ENCODE data around the gene CDRT15L2.

DNA sequence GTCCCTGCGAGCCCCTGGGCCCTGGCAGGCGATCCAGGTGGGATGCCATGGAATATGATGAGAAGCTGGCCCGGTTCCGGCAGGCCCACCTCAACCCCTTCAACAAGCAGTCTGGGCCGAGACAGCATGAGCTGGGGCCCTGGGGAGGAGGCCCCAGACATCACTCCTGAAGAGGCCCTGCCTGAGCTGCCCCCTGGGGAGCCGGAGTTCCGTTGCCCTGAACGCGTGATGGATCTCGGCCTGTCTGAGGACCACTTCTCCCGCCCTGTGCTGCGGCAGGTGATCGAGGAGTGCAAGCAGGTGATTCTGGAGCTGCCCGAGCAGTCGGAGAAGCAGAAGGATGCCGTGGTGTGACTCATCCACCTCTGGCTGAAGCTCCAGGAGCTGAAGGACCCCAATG, 33.1 kb downstream of the CDRT15L2 start:
- TF ChIP-seq NFIC (IDR thresholded peaks at IDR 0.05; ENCODE audit: low read depth, low read length) (no peak), CREB1 (IDR thresholded peaks at IDR 0.05; ENCODE audit: low read depth) (no peak)
- TF ChIP-seq, protein P1, sequence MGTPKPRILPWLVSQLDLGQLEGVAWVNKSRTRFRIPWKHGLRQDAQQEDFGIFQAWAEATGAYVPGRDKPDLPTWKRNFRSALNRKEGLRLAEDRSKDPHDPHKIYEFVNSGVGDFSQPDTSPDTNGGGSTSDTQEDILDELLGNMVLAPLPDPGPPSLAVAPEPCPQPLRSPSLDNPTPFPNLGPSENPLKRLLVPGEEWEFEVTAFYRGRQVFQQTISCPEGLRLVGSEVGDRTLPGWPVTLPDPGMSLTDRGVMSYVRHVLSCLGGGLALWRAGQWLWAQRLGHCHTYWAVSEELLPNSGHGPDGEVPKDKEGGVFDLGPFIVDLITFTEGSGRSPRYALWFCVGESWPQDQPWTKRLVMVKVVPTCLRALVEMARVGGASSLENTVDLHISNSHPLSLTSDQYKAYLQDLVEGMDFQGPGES (IDR thresholded peaks at IDR 0.05), result no peak

Measured in GM12878 (cell line).